HFFc6 (cell line): ENCODE results near the gene ERBB4. TPM values are rescaled to one million over a fixed set of nuclear protein-coding genes. Genes with fewer than 3 reads are reported as not detected.

Experiments used
- DNase-seq: peaks from one replicate; pipeline ENCODE4 v3.0.0-alpha.2; 2018
- H3K27ac Mint-ChIP-seq: 2 replicates; pipeline ENCODE4 v1.8.0; 2020; ENCODE audit warnings: mild to moderate bottlenecking, mixed read lengths
- H3K27me3 Mint-ChIP-seq: 2 replicates; pipeline ENCODE4 v1.8.0; 2021; ENCODE audit warnings: mild to moderate bottlenecking, moderate library complexity, mixed read lengths; ENCODE audit not compliant: insufficient read depth
- H3K36me3 Mint-ChIP-seq: 2 replicates; pipeline ENCODE4 v1.8.0; 2021; ENCODE audit warnings: low read depth, mixed read lengths
- H3K4me1 Mint-ChIP-seq: 2 replicates; pipeline ENCODE4 v1.8.0; 2020; ENCODE audit warnings: low read depth, mixed read lengths
- H3K4me3 Mint-ChIP-seq: 2 replicates; pipeline ENCODE4 v1.8.0; 2020; ENCODE audit warnings: mild to moderate bottlenecking, moderate library complexity, mixed read lengths
- H3K9me3 Mint-ChIP-seq: 2 replicates; pipeline ENCODE4 v1.8.0; 2020; ENCODE audit warnings: mild to moderate bottlenecking, mixed read lengths
- CTCF ChIP-seq: fragments of 200-600 bp; sonication (generic); IDR thresholded peaks from 2 replicates; pipeline ENCODE4 v1.5.0; 2021; ENCODE audit warnings: antibody characterized with exemption, mild to moderate bottlenecking
- total RNA-seq, 6 experiments: library from RNA; stranded (reverse); fragmentation: NEBNext Ultra II Directional; extraction: Animal tissue kit (Norgen Biotek cat#: 25700); gene quantifications; 2 replicates in 1 of 6; 3 replicates in 5 of 6; pipeline ENCODE4 v1.2.3, GENCODE V29; 2021

Gene ERBB4
- total RNA-seq, 6 experiments from 2014 or later = not detected

GRCh38 chr2:211854832-211855231, 683.8 kb downstream of the ERBB4 start:
- H3K4me3 Mint-ChIP-seq = no peak overlapping the region
- no peaks in the 10 kb centered on the region for H3K36me3 Mint-ChIP-seq
- no peak for DNase-seq
- TF ChIP-seq CTCF = peak; percentile 41; the same call in 1 of the 2 replicates
- no peaks in the 10 kb centered on the region for H3K4me1 Mint-ChIP-seq
- H3K27me3 Mint-ChIP-seq = no peaks in the 10 kb centered on the region
- H3K27ac Mint-ChIP-seq = no peak overlapping the region
- peaks cover 15% of the 10 kb centered on the region for H3K9me3 Mint-ChIP-seq

DNA sequence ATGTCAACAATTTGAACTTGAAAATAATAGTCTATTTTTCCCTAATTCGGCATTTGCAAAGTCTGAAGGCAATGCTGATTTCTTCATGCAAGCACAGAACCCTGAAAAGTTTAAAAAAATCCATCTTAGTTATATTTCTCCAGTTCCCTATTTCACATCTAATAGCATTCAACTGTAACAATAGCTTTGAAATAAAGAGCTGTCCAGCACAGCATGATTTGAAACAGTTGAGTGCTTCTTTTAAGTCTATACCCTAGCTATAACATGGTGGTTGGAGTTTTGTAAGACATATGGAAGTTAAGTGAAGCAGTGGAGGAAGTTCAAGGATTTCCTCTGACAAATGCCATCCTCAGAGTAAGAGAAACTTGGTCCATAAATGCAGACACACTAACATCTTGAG, 691.9 kb downstream of the ERBB4 start:
- no peak for TF ChIP-seq CTCF
- no peaks in the 10 kb centered on the region for H3K36me3 Mint-ChIP-seq
- H3K27me3 Mint-ChIP-seq = no peaks in the 10 kb centered on the region
- DNase-seq = no peak
- peaks cover 17% of the 10 kb centered on the region for H3K9me3 Mint-ChIP-seq
- no peak overlapping the region for H3K27ac Mint-ChIP-seq
- H3K4me3 Mint-ChIP-seq = no peak overlapping the region
- H3K4me1 Mint-ChIP-seq = no peaks in the 10 kb centered on the region

DNA sequence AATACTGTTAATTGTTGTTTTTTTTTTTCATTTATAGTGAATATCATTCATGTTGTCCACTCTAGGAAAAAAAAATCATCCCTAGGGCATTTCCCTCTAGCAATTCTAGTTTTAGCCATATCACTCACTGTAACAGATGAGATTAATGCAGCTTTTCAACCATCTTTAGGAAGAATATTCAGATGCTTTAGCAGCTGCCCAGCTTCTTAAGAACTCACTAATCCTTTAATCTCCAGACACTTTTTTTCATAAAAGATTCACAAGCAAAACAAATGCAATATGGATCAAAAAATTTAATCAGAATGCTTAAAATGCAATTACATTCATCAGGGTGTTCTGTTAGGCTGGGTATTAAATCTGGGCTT, 692.6 kb downstream of the ERBB4 start:
- Mint-ChIP-seq H3K4me1 (no peaks in the 10 kb centered on the region), H3K9me3 (peaks cover 17% of the 10 kb centered on the region), H3K36me3 (no peaks in the 10 kb centered on the region), H3K27ac (no peak overlapping the region), H3K27me3 (no peaks in the 10 kb centered on the region), H3K4me3 (no peak overlapping the region)
- TF ChIP-seq CTCF = no peak
- DNase-seq = no peak

DNA sequence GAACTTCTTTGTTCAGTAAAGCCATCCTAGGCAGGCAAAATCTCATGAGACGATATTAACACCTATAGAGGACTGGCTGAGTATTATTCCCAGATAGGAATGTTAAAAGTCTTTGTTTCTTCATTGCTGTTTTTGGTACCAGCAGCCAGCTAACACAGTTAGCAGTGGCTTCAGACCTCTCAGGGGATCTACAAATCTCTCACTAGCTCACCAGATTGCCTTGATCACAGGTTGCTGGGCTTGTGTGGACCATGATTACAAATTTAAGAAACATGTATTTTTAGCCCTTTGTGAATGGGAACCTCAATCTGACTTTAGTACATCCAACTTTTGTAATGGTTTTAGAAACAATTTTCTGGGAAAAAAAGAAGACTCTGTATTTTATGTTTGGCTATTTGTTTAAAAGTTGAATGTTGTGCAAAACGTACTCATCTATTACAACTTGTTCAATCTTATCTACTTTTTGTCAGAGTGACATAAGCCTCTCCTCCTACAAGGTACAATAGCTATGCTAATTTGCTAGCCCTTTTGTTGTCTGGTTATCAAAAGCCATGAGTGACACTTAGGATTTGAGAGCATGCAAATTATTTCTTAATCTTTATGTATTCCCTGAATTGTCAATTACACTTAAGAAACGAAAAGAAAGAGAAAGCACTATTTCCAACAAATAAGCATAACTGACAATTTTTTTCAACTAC, 693.1 kb downstream of the ERBB4 start:
- no peak for TF ChIP-seq CTCF
- DNase-seq = no peak
- Mint-ChIP-seq H3K36me3 (no peaks in the 10 kb centered on the region), H3K27ac (no peak overlapping the region), H3K4me1 (no peaks in the 10 kb centered on the region), H3K4me3 (no peak overlapping the region), H3K27me3 (no peaks in the 10 kb centered on the region), H3K9me3 (peaks cover 15% of the 10 kb centered on the region)

GRCh38 chr2:211837706-211838105, 700.9 kb downstream of the ERBB4 start:
- H3K27me3 Mint-ChIP-seq = no peaks in the 10 kb centered on the region
- H3K36me3 Mint-ChIP-seq = no peaks in the 10 kb centered on the region
- H3K4me3 Mint-ChIP-seq = no peak overlapping the region
- no peak overlapping the region for H3K27ac Mint-ChIP-seq
- TF ChIP-seq CTCF = no peak
- no peak for DNase-seq
- H3K4me1 Mint-ChIP-seq = no peaks in the 10 kb centered on the region
- peaks cover 17% of the 10 kb centered on the region; the same call in 1 of the 2 replicates for H3K9me3 Mint-ChIP-seq

- TF ChIP-seq CTCF = no peak
- H3K4me1 Mint-ChIP-seq = no peaks in the 10 kb centered on the region
- no peak for DNase-seq
- H3K27ac Mint-ChIP-seq = no peak overlapping the region
- peaks cover 17% of the 10 kb centered on the region; the same call in 1 of the 2 replicates for H3K9me3 Mint-ChIP-seq
- no peak overlapping the region for H3K4me3 Mint-ChIP-seq
- H3K36me3 Mint-ChIP-seq = no peaks in the 10 kb centered on the region
- no peaks in the 10 kb centered on the region for H3K27me3 Mint-ChIP-seq
Measured at GRCh38 chr2:211837206-211837605, 701.4 kb downstream of the ERBB4 start.
